Measurements from ENCODE around the gene TMEM259. TPM values are rescaled to one million over a fixed set of nuclear protein-coding genes. Genes with fewer than 3 reads are reported as not detected.

TMEM259 gene
- 100 to 1,000 TPM in 2 of 4 donors, 10 to 100 TPM in 2; 98.1 to 152 (median 101) TPM for polyA plus RNA-seq (ENCODE audit: insufficient read length in 4 of 4)

- peak; percentile 90 to 96 (median 94) for DNase-seq (ENCODE audit: low read depth in 4 of 4, low spot score in 3 of 4)
Measured at GRCh38 chr19:1020868-1021425, at the start of gene TMEM259. TMEM259 (minus strand) TSS chr19:1021123; CDS start chr19:1020996, 127 bp downstream.

DNA sequence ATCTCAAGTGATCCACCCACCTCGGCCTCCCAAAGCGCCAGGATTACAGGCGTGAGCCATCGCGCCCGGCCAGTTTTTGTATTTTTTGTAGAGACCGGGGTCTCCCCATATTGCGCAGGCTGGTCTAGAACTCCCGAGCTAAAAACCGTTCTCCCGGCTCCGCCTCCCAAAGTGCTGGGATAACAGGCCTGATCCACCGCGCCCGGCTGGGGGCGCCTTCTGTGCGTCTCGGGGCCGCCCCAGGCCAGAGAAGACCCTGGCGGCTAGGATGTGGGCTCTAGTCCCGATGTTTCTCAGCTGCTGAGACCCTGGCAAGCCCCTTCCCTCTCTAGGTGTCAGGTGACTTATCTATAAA lies 49.6 kb upstream of the TMEM259 start:
- no peak for DNase-seq (ENCODE audit: low read depth in 4 of 4, low spot score in 3 of 4)

- no peak for DNase-seq (ENCODE audit: low read depth in 4 of 4, low spot score in 3 of 4)
Measured at GRCh38 chr19:1069009-1069779, 48.3 kb upstream of the TMEM259 start.

- no peak for DNase-seq (ENCODE audit: low read depth in 4 of 4, low spot score in 3 of 4)
Measured at GRCh38 chr19:1068009-1069001, 47.4 kb upstream of the TMEM259 start.

- DNase-seq (ENCODE audit: low read depth in 4 of 4, low spot score in 3 of 4), result no peak
Measured at GRCh38 chr19:1067341-1067957, 46.5 kb upstream of the TMEM259 start.

GRCh38 chr19:1066748-1067340 lies 45.9 kb upstream of the TMEM259 start, which contains the start of gene ARHGAP45:
ARHGAP45 (plus strand) TSS chr19:1067167; CDS start chr19:1067406, 239 bp downstream.
- no peak for DNase-seq (ENCODE audit: low read depth in 4 of 4, low spot score in 3 of 4)

DNA sequence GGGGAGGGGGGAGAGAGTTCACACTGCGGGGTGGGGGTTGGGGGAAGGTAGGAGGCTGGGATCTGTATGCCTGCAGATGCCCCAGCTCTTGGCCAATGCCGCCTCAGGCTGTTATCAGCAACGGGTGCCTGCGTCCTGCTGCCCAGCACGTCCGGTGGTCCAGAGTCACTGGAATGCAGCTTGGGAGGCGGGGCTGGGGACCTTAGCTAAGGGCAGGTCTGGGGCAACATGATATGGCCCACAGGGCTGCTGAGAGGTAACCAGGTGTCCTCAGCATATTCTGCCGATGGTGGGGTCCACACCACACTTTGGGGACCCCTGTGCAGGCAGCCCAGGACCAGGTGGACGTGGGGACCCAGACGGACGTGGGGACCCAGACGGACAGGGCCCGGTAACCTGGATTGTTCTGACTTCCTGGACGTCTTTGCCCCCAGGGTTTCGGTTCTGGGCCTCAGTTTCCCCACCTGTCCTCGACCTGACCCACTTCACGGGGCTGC lies 45.4 kb upstream of the TMEM259 start:
- DNase-seq (ENCODE audit: low read depth in 4 of 4, low spot score in 3 of 4), result no peak

DNA sequence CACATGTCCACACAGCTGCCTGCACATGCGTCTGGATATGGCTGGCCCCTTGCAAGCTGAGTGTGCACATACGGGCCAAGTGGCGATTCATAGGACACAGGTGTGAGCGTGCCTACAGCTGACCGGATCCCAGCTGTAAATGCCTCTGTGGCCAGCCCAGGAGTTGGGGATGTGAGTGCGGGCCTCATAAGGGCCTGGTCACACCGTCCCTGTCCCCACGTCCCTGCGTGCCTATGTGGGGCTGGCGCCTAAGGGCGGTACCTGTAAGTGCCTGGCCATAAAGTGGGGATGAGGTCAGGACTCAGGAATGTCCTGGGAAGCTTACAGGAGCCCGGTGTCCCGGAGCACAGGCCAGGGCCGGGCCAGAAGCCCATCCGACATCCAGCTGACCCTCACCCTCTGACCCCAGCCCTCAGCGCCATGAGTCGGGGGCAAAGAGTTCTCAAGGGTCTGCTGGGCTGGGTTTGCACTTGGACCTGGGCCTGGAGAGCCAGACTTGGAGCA lies 44.7 kb upstream of the TMEM259 start:
- DNase-seq (ENCODE audit: low read depth in 4 of 4, low spot score in 3 of 4), result no peak

DNA sequence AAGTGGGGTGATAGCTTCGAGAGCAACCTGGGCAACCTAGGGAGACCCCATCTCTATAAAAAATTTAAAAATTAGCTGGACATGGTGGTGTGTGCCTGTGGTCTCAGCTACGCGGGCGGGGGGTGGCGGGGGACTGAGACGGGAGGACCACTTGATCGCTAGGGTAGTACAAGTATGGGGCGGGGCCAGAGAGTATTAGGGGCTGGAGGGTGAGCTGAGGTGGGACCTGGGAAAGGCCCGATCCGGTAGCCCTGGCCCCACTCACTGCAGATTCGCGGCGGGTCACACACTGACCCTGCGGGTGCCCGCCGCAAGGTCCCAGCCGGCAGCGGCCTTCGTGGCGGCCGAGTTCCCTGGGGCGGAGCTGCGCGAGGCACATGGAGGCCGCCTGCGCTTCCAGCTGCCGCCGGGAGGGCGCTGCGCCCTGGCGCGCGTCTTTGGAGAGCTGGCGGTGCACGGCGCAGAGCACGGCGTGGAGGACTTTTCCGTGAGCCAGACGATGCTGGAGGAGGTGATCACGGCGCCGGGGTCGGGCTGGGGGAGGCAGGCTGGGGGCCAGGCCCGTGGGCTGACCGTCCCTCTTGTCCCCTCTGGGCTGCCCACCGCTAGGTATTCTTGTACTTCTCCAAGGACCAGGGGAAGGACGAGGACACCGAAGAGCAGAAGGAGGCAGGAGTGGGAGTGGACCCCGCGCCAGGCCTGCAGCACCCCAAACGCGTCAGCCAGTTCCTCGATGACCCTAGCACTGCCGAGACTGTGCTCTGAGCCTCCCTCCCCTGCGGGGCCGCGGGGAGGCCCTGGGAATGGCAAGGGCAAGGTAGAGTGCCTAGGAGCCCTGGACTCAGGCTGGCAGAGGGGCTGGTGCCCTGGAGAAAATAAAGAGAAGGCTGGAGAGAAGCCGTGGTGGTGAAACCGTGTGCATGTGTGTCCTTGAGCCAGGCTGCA lies 44.0 kb upstream of the TMEM259 start:
- DNase-seq (ENCODE audit: low read depth in 4 of 4, low spot score in 3 of 4), result no peak

- DNase-seq (ENCODE audit: low read depth in 4 of 4, low spot score in 3 of 4), result no peak
Measured at GRCh38 chr19:1063909-1064660, 43.2 kb upstream of the TMEM259 start.

GRCh38 chr19:1063030-1063908 lies 42.3 kb upstream of the TMEM259 start:
- no peak for DNase-seq (ENCODE audit: low read depth in 4 of 4, low spot score in 3 of 4)

GRCh38 chr19:1062387-1063029 lies 41.6 kb upstream of the TMEM259 start:
- DNase-seq (ENCODE audit: low read depth in 4 of 4, low spot score in 3 of 4), result no peak

- no peak for DNase-seq (ENCODE audit: low read depth in 4 of 4, low spot score in 3 of 4)
Measured at GRCh38 chr19:1061987-1062386, 41.1 kb upstream of the TMEM259 start.

DNA sequence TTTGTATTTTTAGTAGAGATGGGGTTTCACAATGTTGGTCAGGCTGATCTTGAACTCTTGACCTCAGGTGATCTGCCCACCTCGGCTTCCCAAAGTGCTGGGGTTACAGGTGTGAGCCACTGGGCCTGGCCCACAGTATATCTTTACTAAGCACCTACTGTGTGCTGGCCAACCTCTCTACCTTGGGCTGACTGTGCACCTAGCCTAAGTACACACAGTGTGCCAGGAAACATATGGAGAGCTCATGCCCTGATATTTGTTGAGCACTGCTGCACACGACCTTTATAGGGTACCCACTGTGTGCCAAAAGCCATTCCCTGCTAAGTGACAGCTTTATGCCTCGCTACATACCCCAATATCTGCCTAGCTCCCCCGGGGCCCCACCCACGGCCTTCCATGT lies 39.8 kb upstream of the TMEM259 start:
- DNase-seq (ENCODE audit: low read depth in 4 of 4, low spot score in 3 of 4), result no peak

- DNase-seq (ENCODE audit: low read depth in 4 of 4, low spot score in 3 of 4), result no peak
Measured at GRCh38 chr19:1058112-1058511, 37.2 kb upstream of the TMEM259 start.

DNA sequence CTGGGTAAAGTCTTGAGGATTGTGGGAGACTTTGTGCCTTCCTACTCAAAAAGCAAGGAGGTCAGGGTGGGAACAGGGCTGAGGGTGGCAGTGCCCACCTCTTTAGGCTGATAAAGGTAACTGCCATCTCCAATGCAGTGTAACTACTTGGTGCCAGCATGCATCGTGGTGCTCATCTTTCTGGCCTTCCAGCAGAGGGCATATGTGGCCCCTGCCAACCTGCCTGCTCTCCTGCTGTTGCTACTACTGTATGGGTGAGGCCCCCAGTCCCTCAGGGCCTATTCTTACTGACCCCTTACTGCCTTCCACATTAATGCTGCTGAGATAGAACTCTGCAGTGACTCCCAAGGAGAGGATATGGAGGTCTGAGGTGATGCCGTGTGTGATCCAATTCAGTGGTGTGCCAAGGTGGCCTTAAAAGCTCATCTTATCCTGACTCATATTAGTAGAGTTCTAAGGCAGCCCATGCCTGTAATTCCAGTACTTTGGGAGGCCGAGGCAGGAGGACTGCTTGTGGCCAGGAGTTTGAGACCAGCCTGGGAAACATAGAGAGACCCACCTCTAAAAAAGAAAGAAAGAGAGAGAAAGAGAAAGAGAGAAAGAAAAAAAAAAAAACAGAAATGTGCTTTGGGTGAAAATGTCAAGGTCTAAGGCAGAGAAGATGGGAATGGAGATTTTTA lies 36.4 kb upstream of the TMEM259 start:
- DNase-seq (ENCODE audit: low read depth in 4 of 4, low spot score in 3 of 4), result no peak

All from right renal pelvis (tissue), 4 donors.